A673 (cell line): ENCODE results near the gene CRY1. TPM values are rescaled to one million over a fixed set of nuclear protein-coding genes. Genes with fewer than 3 reads are reported as not detected.

Source experiments
- BruUV-seq: library from RNA; stranded (reverse); fragments of 400-500 nt; replicated peaks from 2 replicates; lab custom pipeline; 2021; lab: Mats Ljungman, UMichigan
- CTCF ChIA-PET: fragments of 300-600 bp; sonication (Branson Sonifier 250); formaldehyde crosslinking; loops from one replicate; lab custom pipeline; 2022; ENCODE audit warnings: antibody characterized with exemption; lab: Charles Lee
- POLR2A ChIA-PET: fragments of 300-600 bp; sonication (Branson Sonifier 250); formaldehyde crosslinking; loops from one replicate; lab custom pipeline; 2022; ENCODE audit warnings: antibody characterized with exemption; ENCODE audit not compliant: low non-redundant PET; lab: Charles Lee
- DNase-seq: peaks from one replicate; pipeline ENCODE4 v3.0.0-alpha.2; 2015; ENCODE audit warnings: low spot score
- H3K27ac ChIP-seq: fragments of 200-600 bp; sonication (generic); 2 replicates; pipeline ENCODE4 v1.5.1; 2016; ENCODE audit warnings: mixed run types, low read depth, mild to moderate bottlenecking, mixed read lengths, antibody characterized with exemption, low read length; ENCODE audit not compliant: poor library complexity, severe bottlenecking
- H3K27me3 ChIP-seq: fragments of 200-600 bp; sonication (generic); replicated peaks from 2 replicates; pipeline ENCODE4 v1.6.1; 2017; ENCODE audit warnings: mixed run types, low read depth, mild to moderate bottlenecking, mixed read lengths, antibody characterized with exemption, low read length; ENCODE audit not compliant: insufficient read depth, poor library complexity
- H3K36me3 ChIP-seq: fragments of 200-600 bp; sonication (generic); 2 replicates; pipeline ENCODE4 v1.6.1; 2016; ENCODE audit warnings: mixed run types, mild to moderate bottlenecking, mixed read lengths, antibody characterized with exemption, low read length; ENCODE audit not compliant: insufficient read depth, poor library complexity, severe bottlenecking
- H3K4me1 ChIP-seq: fragments of 200-600 bp; sonication (generic); 2 replicates; pipeline ENCODE4 v1.6.1; 2017; ENCODE audit warnings: mixed run types, mild to moderate bottlenecking, mixed read lengths, antibody characterized with exemption, low read length; ENCODE audit not compliant: insufficient read depth, poor library complexity, severe bottlenecking
- H3K4me3 ChIP-seq: fragments of 200-600 bp; sonication (generic); 2 replicates; pipeline ENCODE4 v1.5.1; 2016; ENCODE audit warnings: low read depth, mixed run types, mild to moderate bottlenecking, mixed read lengths, low read length; ENCODE audit not compliant: poor library complexity, severe bottlenecking
- H3K9me3 ChIP-seq: fragments of 200-600 bp; sonication (generic); 2 replicates; pipeline ENCODE4 v1.6.1; 2016; ENCODE audit warnings: mixed run types, low read depth, mild to moderate bottlenecking, mixed read lengths, antibody characterized with exemption, low read length; ENCODE audit not compliant: poor library complexity, severe bottlenecking
- CTCF ChIP-seq: fragments of 300-800, 200-600 bp; sonication (generic); conservative IDR thresholded peaks from 2 replicates; pipeline ENCODE4 v1.5.1; 2017; ENCODE audit warnings: low read depth, mild to moderate bottlenecking, antibody characterized with exemption, low read length, moderate library complexity, mixed read lengths
- EZH2 ChIP-seq: fragments of 200-600 bp; sonication (generic); IDR thresholded peaks from 2 replicates; pipeline ENCODE4 v1.6.1; 2017; ENCODE audit warnings: borderline replicate concordance, low read depth, mild to moderate bottlenecking, mixed read lengths, antibody characterized with exemption, low read length; ENCODE audit not compliant: poor library complexity, severe bottlenecking
- intact Hi-C: fragments of 100-400 bp; cut with micrococcal nuclease; formaldehyde crosslinking; loops from one replicate; pipeline ENCODE4 v1.10.0; 2022; ENCODE audit not compliant: unreplicated experiment
- total RNA-seq: library from RNA; stranded (reverse); gene quantifications from 2 replicates; pipeline ENCODE4 v1.2.3, GENCODE V29; 2021

Gene CRY1
- total RNA-seq, 1 experiment from 2014 or later, result 41.0 TPM

DNA sequence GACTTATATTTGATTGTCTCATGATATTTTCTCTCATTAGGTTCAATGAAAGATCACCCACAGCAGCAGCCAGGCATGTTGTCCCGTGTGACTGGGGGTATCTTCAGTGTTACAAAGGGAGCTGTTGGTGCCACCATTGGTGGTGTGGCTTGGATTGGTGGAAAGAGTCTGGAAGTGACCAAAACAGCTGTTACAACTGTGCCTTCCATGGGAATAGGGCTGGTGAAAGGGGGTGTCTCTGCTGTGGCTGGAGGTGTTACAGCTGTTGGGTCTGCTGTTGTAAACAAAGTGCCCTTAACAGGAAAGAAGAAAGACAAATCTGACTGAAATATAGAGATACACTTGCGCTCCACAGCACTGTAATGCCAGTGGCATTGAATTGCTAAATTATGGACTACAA lies 122.3 kb downstream of the CRY1 start:
- intact Hi-C loops, result no loop called here
- H3K27ac ChIP-seq, result no peak overlapping the region
- H3K4me1 ChIP-seq, result no peaks in the 10 kb centered on the region
- H3K27me3 ChIP-seq, result no peaks in the 10 kb centered on the region
- TF ChIP-seq EZH2, result no peak
- TF ChIP-seq CTCF, result no peak
- no peak overlapping the region for H3K4me3 ChIP-seq
- no peak for DNase-seq
- ChIA-PET POLR2A (no interaction called here), CTCF (no interaction called here)
- peaks cover 24% of the 10 kb centered on the region for H3K36me3 ChIP-seq
- no peaks in the 10 kb centered on the region for H3K9me3 ChIP-seq
- no TSS peak for BruUV-seq

DNA sequence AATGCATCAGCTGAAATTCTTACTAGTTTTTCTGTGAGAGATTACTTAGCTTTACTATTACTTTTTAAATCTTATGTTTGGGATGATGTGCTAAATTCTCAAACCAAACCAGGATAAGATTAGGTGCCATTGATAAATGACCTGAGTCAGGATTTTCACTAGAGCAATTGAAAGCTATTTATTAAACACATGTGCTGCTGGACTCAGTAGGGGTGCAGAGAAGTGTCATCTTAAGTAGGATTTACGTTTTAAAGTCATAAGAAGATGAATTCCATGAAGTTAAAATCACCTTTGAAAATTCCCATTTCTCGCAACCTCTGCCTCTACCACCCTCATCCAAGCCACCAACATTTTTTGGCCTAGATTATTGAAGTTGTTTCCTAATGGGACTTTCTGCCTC lies 128.8 kb downstream of the CRY1 start:
- Histone ChIP-seq H3K9me3 (no peaks in the 10 kb centered on the region), H3K27ac (no peak overlapping the region), H3K4me3 (no peak overlapping the region), H3K36me3 (peaks cover 14% of the 10 kb centered on the region), H3K27me3 (no peaks in the 10 kb centered on the region), H3K4me1 (no peaks in the 10 kb centered on the region)
- no peak for DNase-seq
- intact Hi-C loops, result no loop called here
- TF ChIP-seq EZH2 (no peak), CTCF (no peak)
- POLR2A ChIA-PET, result no interaction called here
- CTCF ChIA-PET, result no interaction called here
- no TSS peak for BruUV-seq

DNA sequence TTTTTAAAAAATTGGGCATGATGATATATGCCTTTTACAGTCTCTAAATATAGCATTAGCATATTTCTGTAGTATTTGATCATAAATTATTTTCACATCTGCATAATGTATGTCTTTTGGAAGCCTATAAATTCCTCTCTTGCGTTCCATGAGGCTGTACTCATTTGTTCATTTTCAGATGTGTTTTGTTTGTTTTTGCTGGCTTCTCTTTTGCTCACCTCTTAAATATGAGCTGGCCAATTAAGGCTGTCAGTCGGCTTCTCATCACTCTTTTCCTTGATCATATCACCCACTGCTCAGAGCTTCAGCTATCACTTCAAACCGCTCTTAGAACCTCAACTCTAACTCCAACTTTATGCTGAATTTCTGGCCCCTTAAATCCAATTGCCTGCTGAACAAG lies 131.1 kb downstream of the CRY1 start:
- H3K27me3 ChIP-seq, result no peaks in the 10 kb centered on the region
- H3K9me3 ChIP-seq, result no peaks in the 10 kb centered on the region
- intact Hi-C loops, result no loop called here
- POLR2A ChIA-PET, result no interaction called here
- H3K4me1 ChIP-seq, result peaks cover 6% of the 10 kb centered on the region
- TF ChIP-seq CTCF (no peak), EZH2 (no peak)
- H3K4me3 ChIP-seq, result no peak overlapping the region
- CTCF ChIA-PET, result no interaction called here
- H3K36me3 ChIP-seq, result peaks cover 3% of the 10 kb centered on the region
- DNase-seq, result no peak
- no peak overlapping the region for H3K27ac ChIP-seq
- no TSS peak for BruUV-seq
